BJ (cell line): ENCODE measurements around the gene MPPED2. TPM values are rescaled to one million over a fixed set of nuclear protein-coding genes. Genes with fewer than 3 reads are reported as not detected.

Experiments used
- CTCF ChIA-PET: fragments of 350-600 bp; formaldehyde crosslinking; extraction: SDS; loops from one replicate; lab custom pipeline; 2021; ENCODE audit warnings: antibody characterized with exemption, inconsistent platforms; lab: Yijun Ruan, JAX
- POLR2A ChIA-PET: fragments of 300-600 bp; sonication (Branson Sonifier 250); formaldehyde crosslinking; extraction: SDS; loops from one replicate; lab custom pipeline; 2021; ENCODE audit warnings: antibody characterized with exemption; lab: Charles Lee
- DNase-seq: peaks from one replicate; pipeline ENCODE4 v3.0.0-alpha.2; 2011; ENCODE audit warnings: low read depth
- H3K27me3 ChIP-seq: 2 replicates; pipeline ENCODE4 v1.6.0; 2011; ENCODE audit warnings: low read length; ENCODE audit not compliant: control insufficient read depth, insufficient read depth
- H3K36me3 ChIP-seq: 2 replicates; pipeline ENCODE4 v1.5.1; 2011; ENCODE audit warnings: low read length; ENCODE audit not compliant: control insufficient read depth, insufficient read depth
- H3K4me3 ChIP-seq: 2 replicates; pipeline ENCODE4 v1.5.1; 2011; ENCODE audit warnings: low read depth, mild to moderate bottlenecking, control low read depth, low read length
- CTCF ChIP-seq: IDR thresholded peaks from 2 replicates; pipeline ENCODE4 v1.5.1; 2011; ENCODE audit warnings: low read depth, mild to moderate bottlenecking, control low read depth, inconsistent platforms, low read length, moderate library complexity; ENCODE audit not compliant: insufficient read depth
- polyA plus RNA-seq: library from polyadenylated mRNA; depleted of rRNA; stranded (reverse); fragments of >200 nt; gene quantifications from 2 replicates; pipeline ENCODE4 v1.2.3, GENCODE V29; 2011

MPPED2 gene
- polyA plus RNA-seq, 1 experiment, result not detected

GRCh38 chr11:30454111-30454510 is 132.0 kb downstream of the MPPED2 start:
- ChIA-PET CTCF (no interaction called here), POLR2A (no interaction called here)
- Histone ChIP-seq H3K27me3 (no peaks in the 10 kb centered on the region), H3K36me3 (no peaks in the 10 kb centered on the region), H3K4me3 (no peak overlapping the region)
- DNase-seq, result no peak
- no peak for TF ChIP-seq CTCF

- no peak overlapping the region for H3K4me3 ChIP-seq
- TF ChIP-seq CTCF, result no peak
- no peaks in the 10 kb centered on the region for H3K36me3 ChIP-seq
- POLR2A ChIA-PET, result no interaction called here
- no peaks in the 10 kb centered on the region for H3K27me3 ChIP-seq
- CTCF ChIA-PET, result no interaction called here
- no peak for DNase-seq
Observed at GRCh38 chr11:30453705-30454104, 132.4 kb downstream of the MPPED2 start.

- no peak for DNase-seq
- no peak for TF ChIP-seq CTCF
- ChIA-PET POLR2A (no interaction called here), CTCF (no interaction called here)
- H3K36me3 ChIP-seq, result no peaks in the 10 kb centered on the region
- no peaks in the 10 kb centered on the region for H3K27me3 ChIP-seq
- H3K4me3 ChIP-seq, result no peak overlapping the region
Observed at GRCh38 chr11:30452842-30453241, 133.3 kb downstream of the MPPED2 start.

- ChIA-PET POLR2A (no interaction called here), CTCF (no interaction called here)
- H3K27me3 ChIP-seq, result no peaks in the 10 kb centered on the region
- no peak for DNase-seq
- no peaks in the 10 kb centered on the region for H3K36me3 ChIP-seq
- no peak overlapping the region for H3K4me3 ChIP-seq
- TF ChIP-seq CTCF, result no peak
Observed at GRCh38 chr11:30452114-30452513, 134.0 kb downstream of the MPPED2 start.

- Histone ChIP-seq H3K36me3 (no peaks in the 10 kb centered on the region), H3K4me3 (no peak overlapping the region), H3K27me3 (no peaks in the 10 kb centered on the region)
- CTCF ChIA-PET, result no interaction called here
- POLR2A ChIA-PET, result no interaction called here
- TF ChIP-seq CTCF, result no peak
- no peak for DNase-seq
Observed at GRCh38 chr11:30451626-30452025, 134.5 kb downstream of the MPPED2 start.
